Measurements from ENCODE around the gene RASGRF1. TPM values are rescaled to one million over a fixed set of nuclear protein-coding genes. Genes with fewer than 3 reads are reported as not detected.
"Not testable (repeated sequence)": the region's sequence is repeated elsewhere in the genome, so short reads cannot be mapped to it uniquely, and the experiment has no call there.

Gene RASGRF1
- total and polyA plus RNA-seq, 7 donors, result 0.03 to 0.05 TPM; not detected in 5

- TF ChIP-seq CTCF (IDR thresholded peaks at IDR 0.05), result no peak
- Histone ChIP-seq H3K4me3 (no peak overlapping the region), H3K27ac (no peak overlapping the region), H3K36me3 (ENCODE audit: insufficient read depth in 1 of 2, low read depth in 1 of 2) (no peaks in the 10 kb centered on the region), H3K4me1 (no peaks in the 10 kb centered on the region), H3K27me3 (ENCODE audit: insufficient read depth in 3 of 3, low read length in 2 of 3) (peaks cover 0 to 4% (median 1%) of the 10 kb centered on the region in 3 donors), H3K9me3 (no peaks in the 10 kb centered on the region)
- DNase-seq (no peak), ATAC-seq (no peak)
- intact Hi-C loops (cut with DNase I), result loop anchor here (1.0 to 2.0 kb wide), 2 partner anchors 157 kb away; no protein-coding TSS in a partner anchor
- 72 to 75% (median 73%) methylated on average over 15 of the region's 15 CpGs for WGBS, 3 donors
These were observed 62.8 kb downstream of the RASGRF1 start for GRCh38 chr15:79027532-79028410.

- Histone ChIP-seq H3K36me3 (ENCODE audit: insufficient read depth in 1 of 2, low read depth in 1 of 2) (no peaks in the 10 kb centered on the region), H3K4me3 (no peak overlapping the region), H3K27me3 (ENCODE audit: insufficient read depth in 3 of 3, low read length in 2 of 3) (peaks cover 0 to 4% (median 0%) of the 10 kb centered on the region in 3 donors), H3K27ac (no peak overlapping the region), H3K9me3 (no peaks in the 10 kb centered on the region), H3K4me1 (no peaks in the 10 kb centered on the region)
- intact Hi-C loops (cut with DNase I), result no loop called here
- no peak for DNase-seq
- ATAC-seq, result no peak
- no peak for TF ChIP-seq CTCF (IDR thresholded peaks at IDR 0.05)
- WGBS, 3 donors, result 90 to 100% (median 100%) methylated on average over 1 of the region's 1 CpG
These were observed 64.8 kb downstream of the RASGRF1 start for GRCh38 chr15:79025802-79026201.

GRCh38 chr15:79025201-79025600 is 65.4 kb downstream of the RASGRF1 start:
- ATAC-seq, result no peak
- H3K27me3 ChIP-seq (ENCODE audit: insufficient read depth in 3 of 3, low read length in 2 of 3), result peaks cover 0 to 4% (median 0%) of the 10 kb centered on the region in 3 donors
- WGBS, 3 donors, result 75 to 79% (median 75%) methylated on average over 6 of the region's 6 CpGs
- no peaks in the 10 kb centered on the region for H3K9me3 ChIP-seq
- intact Hi-C loops (cut with DNase I), result no loop called here
- no peaks in the 10 kb centered on the region for H3K36me3 ChIP-seq (ENCODE audit: insufficient read depth in 1 of 2, low read depth in 1 of 2)
- H3K27ac ChIP-seq, result no peak overlapping the region
- no peaks in the 10 kb centered on the region for H3K4me1 ChIP-seq
- no peak for DNase-seq
- no peak overlapping the region for H3K4me3 ChIP-seq
- no peak for TF ChIP-seq CTCF (IDR thresholded peaks at IDR 0.05)

GRCh38 chr15:79024493-79024892 is 66.1 kb downstream of the RASGRF1 start:
- ATAC-seq; intact Hi-C loops (cut with DNase I): not testable (repeated sequence)

GRCh38 chr15:79023918-79024317 is 66.7 kb downstream of the RASGRF1 start:
- Histone ChIP-seq H3K27ac (no peak overlapping the region), H3K9me3 (no peaks in the 10 kb centered on the region), H3K4me1 (no peaks in the 10 kb centered on the region), H3K36me3 (ENCODE audit: insufficient read depth in 1 of 2, low read depth in 1 of 2) (no peaks in the 10 kb centered on the region), H3K27me3 (ENCODE audit: insufficient read depth in 3 of 3, low read length in 2 of 3) (peaks cover 0 to 4% (median 0%) of the 10 kb centered on the region in 3 donors), H3K4me3 (no peak overlapping the region)
- TF ChIP-seq CTCF (IDR thresholded peaks at IDR 0.05), result no peak
- no peak for DNase-seq
- ATAC-seq, result no peak
- intact Hi-C loops (cut with DNase I), result no loop called here
- 93 to 97% (median 96%) methylated on average over 1 of the region's 1 CpG for WGBS, 3 donors

More at GRCh38 chr15:79024493-79024892, 66.1 kb downstream of the RASGRF1 start:
- not testable (repeated sequence) for H3K36me3 ChIP-seq (ENCODE audit: insufficient read depth in 1 of 2, low read depth in 1 of 2); H3K4me1 ChIP-seq; H3K27me3 ChIP-seq (ENCODE audit: insufficient read depth in 3 of 3, low read length in 2 of 3); H3K9me3 ChIP-seq; H3K27ac ChIP-seq; DNase-seq; H3K4me3 ChIP-seq
